ENCODE results near the gene SDHAF2. TPM values are rescaled to one million over a fixed set of nuclear protein-coding genes. Genes with fewer than 3 reads are reported as not detected.

SDHAF2 gene
- total and polyA plus RNA-seq, 2 experiments from 2014 or later = 19.5 to 59.5 TPM

DNA sequence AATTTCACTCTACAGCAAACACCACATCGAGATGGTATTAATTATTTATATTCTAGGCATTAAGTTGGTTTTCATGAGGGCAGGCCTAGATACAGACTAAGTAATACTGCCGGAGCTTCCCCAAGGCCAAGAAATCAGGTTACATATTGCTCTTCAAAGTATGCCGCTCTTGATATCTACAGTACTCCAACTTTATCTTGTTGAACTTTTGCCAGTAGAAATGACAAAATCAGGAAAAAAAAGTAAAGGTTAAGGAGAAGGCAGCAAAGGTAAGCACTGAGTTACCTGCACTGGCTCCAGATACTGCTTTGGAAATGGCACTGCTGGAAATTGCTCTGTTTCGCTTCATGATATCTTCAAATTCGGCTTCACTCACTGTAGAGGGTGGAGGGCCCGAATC lies 14.5 kb upstream of the SDHAF2 start:
- H3K9me2 ChIP-seq (ENCODE audit: insufficient read depth) = no peaks in the 10 kb centered on the region
- no peak overlapping the region for H3K9ac ChIP-seq
- peaks cover 65% of the 10 kb centered on the region for H3K36me3 ChIP-seq (ENCODE audit: low read depth)
- in situ Hi-C loops (cut with MboI) = no loop called here
- H3K27ac ChIP-seq = no peak overlapping the region
- peaks cover 92% of the 10 kb centered on the region for H3K79me2 ChIP-seq (ENCODE audit: insufficient read depth)
- H3K4me1 ChIP-seq (ENCODE audit: insufficient read depth) = peaks cover 27% of the 10 kb centered on the region
- H3K9me3 ChIP-seq (ENCODE audit: low read depth) = no peaks in the 10 kb centered on the region
- H2AFZ ChIP-seq = no peak overlapping the region
- no peak for DNase-seq
- H3K27me3 ChIP-seq (replicated peaks; ENCODE audit: insufficient read depth) = no peaks in the 10 kb centered on the region
- TF ChIP-seq EZH2phosphoT487 (IDR thresholded peaks at IDR 0.05; ENCODE audit: insufficient read depth, low read depth) (no peak), EZH2 (IDR thresholded peaks at IDR 0.05; ENCODE audit: insufficient read depth, poor library complexity, severe bottlenecking) (no peak)
- H4K20me1 ChIP-seq (ENCODE audit: insufficient read depth) = no peaks in the 10 kb centered on the region
- 98% methylated on average over 6 of the region's 6 CpGs for WGBS, 2 experiments (ENCODE audit: low coverage in 1 of 2, low lambda C conversion rate in 2 of 2, missing lambda C conversion rate in 2 of 2)
- H3K4me2 ChIP-seq (ENCODE audit: unreplicated experiment) = no peak overlapping the region
- H3K4me3 ChIP-seq = no peak overlapping the region
- peaks cover 28% of the 10 kb centered on the region for H3F3A ChIP-seq (ENCODE audit: insufficient read depth)

- Histone ChIP-seq H3K36me3 (ENCODE audit: low read depth) (peaks cover 64% of the 10 kb centered on the region), H2AFZ (no peak overlapping the region), H3K4me3 (no peak overlapping the region), H3K4me2 (ENCODE audit: unreplicated experiment) (no peak overlapping the region), H3K27me3 (replicated peaks; ENCODE audit: insufficient read depth) (no peaks in the 10 kb centered on the region), H3K79me2 (ENCODE audit: insufficient read depth) (peaks cover 92% of the 10 kb centered on the region), H3K4me1 (ENCODE audit: insufficient read depth) (peaks cover 27% of the 10 kb centered on the region), H3K27ac (peak overlapping the region; percentile 74), H3K9me3 (ENCODE audit: low read depth) (no peaks in the 10 kb centered on the region), H4K20me1 (ENCODE audit: insufficient read depth) (no peaks in the 10 kb centered on the region), H3K9me2 (ENCODE audit: insufficient read depth) (no peaks in the 10 kb centered on the region), H3K9ac (peak overlapping the region; percentile 68), H3F3A (ENCODE audit: insufficient read depth) (peaks cover 31% of the 10 kb centered on the region)
- WGBS, 2 experiments (ENCODE audit: low coverage in 1 of 2, low lambda C conversion rate in 2 of 2, missing lambda C conversion rate in 2 of 2) = 90 to 95% methylated on average over 3 of the region's 3 CpGs
- no peak for DNase-seq
- in situ Hi-C loops (cut with MboI) = no loop called here
- TF ChIP-seq EZH2 (IDR thresholded peaks at IDR 0.05; ENCODE audit: insufficient read depth, poor library complexity, severe bottlenecking) = no peak
- no peak for TF ChIP-seq EZH2phosphoT487 (IDR thresholded peaks at IDR 0.05; ENCODE audit: insufficient read depth, low read depth)
Measured at GRCh38 chr11:61416941-61417340, 13.0 kb upstream of the SDHAF2 start.

DNA sequence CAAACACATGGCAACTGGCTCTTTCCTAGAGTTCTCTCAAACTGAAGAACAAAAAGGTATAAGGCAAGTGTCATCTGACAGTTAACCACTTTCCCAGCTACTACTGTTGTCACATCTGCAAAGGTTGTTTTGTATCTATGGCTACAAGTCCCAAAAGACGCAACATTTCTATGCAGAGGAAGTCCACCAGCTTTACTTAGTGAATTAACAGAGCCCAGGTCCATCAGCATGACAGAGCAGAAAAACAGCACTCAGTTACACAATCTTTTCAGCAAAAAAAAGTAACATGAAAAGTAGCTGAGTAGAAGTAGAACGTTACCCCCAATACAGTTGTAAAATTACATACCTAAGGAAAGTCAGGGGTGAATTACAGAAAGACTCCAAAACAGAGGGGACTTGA lies 12.3 kb upstream of the SDHAF2 start:
- WGBS, 2 experiments (ENCODE audit: low coverage in 1 of 2, low lambda C conversion rate in 2 of 2, missing lambda C conversion rate in 2 of 2) = 25 to 27% methylated on average over 2 of the region's 2 CpGs
- peaks cover 31% of the 10 kb centered on the region for H3F3A ChIP-seq (ENCODE audit: insufficient read depth)
- H3K4me2 ChIP-seq (ENCODE audit: unreplicated experiment) = no peak overlapping the region
- DNase-seq = peak; percentile 68
- in situ Hi-C loops (cut with MboI) = no loop called here
- H3K4me1 ChIP-seq (ENCODE audit: insufficient read depth) = peaks cover 27% of the 10 kb centered on the region
- H3K27me3 ChIP-seq (replicated peaks; ENCODE audit: insufficient read depth) = no peaks in the 10 kb centered on the region
- no peaks in the 10 kb centered on the region for H3K9me2 ChIP-seq (ENCODE audit: insufficient read depth)
- no peak overlapping the region for H3K4me3 ChIP-seq
- no peaks in the 10 kb centered on the region for H4K20me1 ChIP-seq (ENCODE audit: insufficient read depth)
- H2AFZ ChIP-seq = no peak overlapping the region
- peaks cover 92% of the 10 kb centered on the region for H3K79me2 ChIP-seq (ENCODE audit: insufficient read depth)
- TF ChIP-seq EZH2phosphoT487 (IDR thresholded peaks at IDR 0.05; ENCODE audit: insufficient read depth, low read depth) (no peak), EZH2 (IDR thresholded peaks at IDR 0.05; ENCODE audit: insufficient read depth, poor library complexity, severe bottlenecking) (no peak)
- H3K36me3 ChIP-seq (ENCODE audit: low read depth) = peaks cover 62% of the 10 kb centered on the region
- peak overlapping the region; percentile 68 for H3K9ac ChIP-seq
- H3K27ac ChIP-seq = peak overlapping the region; percentile 74
- no peaks in the 10 kb centered on the region for H3K9me3 ChIP-seq (ENCODE audit: low read depth)

DNA sequence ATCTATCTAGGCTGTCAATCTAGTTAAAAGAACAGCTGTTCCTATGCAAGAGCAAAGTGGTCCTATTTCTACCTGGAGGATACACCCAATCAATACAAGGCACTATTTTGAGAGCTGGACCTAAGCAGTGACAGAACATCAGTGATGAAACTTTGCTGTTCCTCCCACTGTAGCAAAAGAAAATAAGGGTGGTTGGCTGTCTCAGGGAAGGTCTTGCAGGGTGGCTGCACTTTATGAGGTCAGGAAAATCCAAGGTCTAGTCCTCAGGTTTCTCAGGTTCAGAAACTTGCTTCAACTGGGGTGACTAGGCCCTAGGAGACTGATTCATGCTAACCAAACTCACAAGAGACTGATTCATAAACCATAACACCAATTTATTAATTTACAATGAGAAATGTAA lies 11.8 kb upstream of the SDHAF2 start:
- H3K9ac ChIP-seq = peak overlapping the region; percentile 68
- no peak overlapping the region for H2AFZ ChIP-seq
- peaks cover 90% of the 10 kb centered on the region for H3K79me2 ChIP-seq (ENCODE audit: insufficient read depth)
- H3K27ac ChIP-seq = peak overlapping the region; percentile 74
- peaks cover 28% of the 10 kb centered on the region for H3F3A ChIP-seq (ENCODE audit: insufficient read depth)
- H3K4me2 ChIP-seq (ENCODE audit: unreplicated experiment) = no peak overlapping the region
- no peaks in the 10 kb centered on the region for H4K20me1 ChIP-seq (ENCODE audit: insufficient read depth)
- peaks cover 27% of the 10 kb centered on the region for H3K4me1 ChIP-seq (ENCODE audit: insufficient read depth)
- H3K27me3 ChIP-seq (replicated peaks; ENCODE audit: insufficient read depth) = no peaks in the 10 kb centered on the region
- H3K9me3 ChIP-seq (ENCODE audit: low read depth) = no peaks in the 10 kb centered on the region
- H3K36me3 ChIP-seq (ENCODE audit: low read depth) = peaks cover 57% of the 10 kb centered on the region
- TF ChIP-seq EZH2 (IDR thresholded peaks at IDR 0.05; ENCODE audit: insufficient read depth, poor library complexity, severe bottlenecking) (no peak), EZH2phosphoT487 (IDR thresholded peaks at IDR 0.05; ENCODE audit: insufficient read depth, low read depth) (no peak)
- in situ Hi-C loops (cut with MboI) = no loop called here
- H3K9me2 ChIP-seq (ENCODE audit: insufficient read depth) = no peaks in the 10 kb centered on the region
- peak; percentile 51 for DNase-seq
- H3K4me3 ChIP-seq = no peak overlapping the region

DNA sequence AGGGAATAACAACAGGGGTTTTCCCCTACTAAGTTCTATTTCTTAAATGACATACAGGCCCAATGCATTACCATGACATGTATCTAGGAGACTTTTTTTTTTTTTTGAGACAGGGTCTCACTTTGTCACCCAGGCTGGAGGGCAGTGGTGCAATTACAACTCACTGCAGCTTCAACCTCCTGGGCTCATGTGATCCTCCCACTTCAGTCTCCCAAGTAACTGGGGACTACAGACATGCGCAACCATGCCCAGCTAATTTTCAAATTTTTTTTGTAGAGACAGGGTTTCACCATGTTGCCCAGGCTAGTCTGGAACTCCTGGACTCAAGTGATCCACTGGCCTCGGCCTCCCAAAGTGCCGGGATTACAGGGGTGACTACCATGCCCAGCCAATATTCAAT lies 7.7 kb upstream of the SDHAF2 start:
- Histone ChIP-seq H3K27ac (no peak overlapping the region), H3K4me1 (ENCODE audit: insufficient read depth) (peaks cover 12% of the 10 kb centered on the region), H3K36me3 (ENCODE audit: low read depth) (peaks cover 68% of the 10 kb centered on the region), H3K9me2 (ENCODE audit: insufficient read depth) (no peaks in the 10 kb centered on the region), H3F3A (ENCODE audit: insufficient read depth) (peaks cover 13% of the 10 kb centered on the region; the same call in 1 of the 2 replicates), H3K4me3 (no peak overlapping the region), H4K20me1 (ENCODE audit: insufficient read depth) (no peaks in the 10 kb centered on the region), H3K4me2 (ENCODE audit: unreplicated experiment) (no peak overlapping the region), H3K27me3 (replicated peaks; ENCODE audit: insufficient read depth) (no peaks in the 10 kb centered on the region), H2AFZ (no peak overlapping the region), H3K9me3 (ENCODE audit: low read depth) (no peaks in the 10 kb centered on the region), H3K79me2 (ENCODE audit: insufficient read depth) (peaks cover 99% of the 10 kb centered on the region), H3K9ac (no peak overlapping the region)
- in situ Hi-C loops (cut with MboI) = no loop called here
- DNase-seq = no peak
- TF ChIP-seq EZH2phosphoT487 (IDR thresholded peaks at IDR 0.05; ENCODE audit: insufficient read depth, low read depth) = no peak
- TF ChIP-seq EZH2 (IDR thresholded peaks at IDR 0.05; ENCODE audit: insufficient read depth, poor library complexity, severe bottlenecking) = no peak
- 92 to 96% methylated on average over 3 of the region's 3 CpGs for WGBS, 2 experiments (ENCODE audit: low coverage in 1 of 2, low lambda C conversion rate in 2 of 2, missing lambda C conversion rate in 2 of 2)
